Duodenal mucosa (tissue), 2 donors: ENCODE data around the gene IMPA2.

ENCODE experiments used
- H3K27ac ChIP-seq: one replicate; pipeline ENCODE4 v1.7.0; 2013; ENCODE audit warnings: low read depth, low read length
- H3K27me3 ChIP-seq, 2 donors: one replicate each; pipeline ENCODE4 v1.7.0; 2013; ENCODE audit warnings: low read length in 2 of 2, control low read depth in 1 of 2; ENCODE audit not compliant: insufficient read depth in 2 of 2, control insufficient read depth in 1 of 2
- H3K36me3 ChIP-seq, 2 donors: one replicate each; pipeline ENCODE4 v1.7.0; 2013; ENCODE audit warnings: low read length in 2 of 2, control low read depth in 1 of 2; ENCODE audit not compliant: insufficient read depth in 2 of 2, control insufficient read depth in 1 of 2
- H3K4me1 ChIP-seq, 2 donors: one replicate each; pipeline ENCODE4 v1.7.0; 2013; ENCODE audit warnings: low read length in 2 of 2, control low read depth in 1 of 2; ENCODE audit not compliant: insufficient read depth in 2 of 2, control insufficient read depth in 1 of 2
- H3K4me3 ChIP-seq, 2 donors: one replicate each; pipeline ENCODE4 v1.7.0; 2013; ENCODE audit warnings: low read length in 2 of 2, low read depth in 1 of 2
- H3K9ac ChIP-seq, 2 donors: one replicate each; pipeline ENCODE4 v1.7.0; 2013; ENCODE audit warnings: low read length in 2 of 2, low read depth in 1 of 2
- H3K9me3 ChIP-seq, 2 donors: one replicate each; pipeline ENCODE4 v1.7.0; 2013; ENCODE audit warnings: low read length in 2 of 2, control low read depth in 1 of 2; ENCODE audit not compliant: control insufficient read depth in 1 of 2

The IMPA2 gene

GRCh38 chr18:12056034-12056883, 75.0 kb downstream of the IMPA2 start:
- no peak overlapping the region for H3K27ac ChIP-seq
- no peak overlapping the region for H3K9ac ChIP-seq
- H3K4me3 ChIP-seq = no peak overlapping the region
- H3K27me3 ChIP-seq = no peaks in the 10 kb centered on the region
- no peaks in the 10 kb centered on the region for H3K9me3 ChIP-seq
- no peaks in the 10 kb centered on the region for H3K4me1 ChIP-seq
- no peaks in the 10 kb centered on the region for H3K36me3 ChIP-seq

- H3K36me3 ChIP-seq = no peaks in the 10 kb centered on the region
- no peak overlapping the region for H3K4me3 ChIP-seq
- H3K27ac ChIP-seq = no peak overlapping the region
- H3K9ac ChIP-seq = no peak overlapping the region
- H3K4me1 ChIP-seq = no peaks in the 10 kb centered on the region
- H3K9me3 ChIP-seq = no peaks in the 10 kb centered on the region
- H3K27me3 ChIP-seq = no peaks in the 10 kb centered on the region
Measured at GRCh38 chr18:12056884-12057402, 75.6 kb downstream of the IMPA2 start.

GRCh38 chr18:12057419-12058039, 76.2 kb downstream of the IMPA2 start:
- no peaks in the 10 kb centered on the region for H3K36me3 ChIP-seq
- no peak overlapping the region for H3K9ac ChIP-seq
- H3K4me1 ChIP-seq = no peaks in the 10 kb centered on the region

DNA sequence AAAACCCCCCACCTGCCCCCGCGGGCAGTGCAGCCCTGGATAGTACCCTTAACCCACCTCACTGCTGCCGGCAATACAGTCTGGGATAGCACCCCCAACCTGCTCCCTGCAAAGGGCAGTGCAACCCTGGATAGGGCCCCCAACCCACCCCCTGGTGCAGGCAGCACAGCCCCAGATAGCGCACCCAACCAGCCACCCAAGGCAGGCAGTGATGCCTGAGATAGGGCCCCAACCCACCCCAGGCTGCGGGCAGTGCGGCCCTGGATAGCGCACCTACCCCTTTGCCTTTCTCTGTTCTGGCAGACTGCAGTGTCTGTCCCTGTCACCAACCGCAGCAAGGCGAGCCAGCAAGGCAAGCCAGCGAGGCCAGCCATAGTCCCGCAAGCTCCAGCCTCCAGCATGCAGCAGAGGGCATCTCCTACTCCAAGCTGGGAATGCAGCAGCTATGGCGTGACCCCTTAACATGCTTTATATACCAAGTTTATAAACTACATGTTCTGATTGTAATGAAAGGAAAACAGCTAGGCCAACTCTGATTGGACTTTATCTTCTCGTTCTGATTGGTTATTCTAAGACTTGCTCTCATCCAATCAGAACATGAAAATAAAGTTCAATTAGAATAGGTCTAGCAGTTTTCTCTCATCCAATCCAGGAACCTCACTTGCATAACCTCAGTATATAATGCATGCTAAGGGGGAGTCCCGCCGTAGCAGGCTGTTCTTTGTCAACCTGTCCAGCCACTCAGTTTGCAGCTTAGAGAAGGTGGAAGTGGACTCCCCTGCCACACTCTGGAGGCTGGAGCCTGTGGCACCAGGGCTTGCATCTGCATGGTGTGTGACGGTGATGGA, 78.3 kb downstream of the IMPA2 start:
- Histone ChIP-seq H3K9me3 (no peaks in the 10 kb centered on the region), H3K27ac (no peak overlapping the region), H3K9ac (no peak overlapping the region), H3K4me3 (peak overlapping the region in 1 of 2 donors; percentile 16), H3K27me3 (no peaks in the 10 kb centered on the region), H3K4me1 (no peaks in the 10 kb centered on the region), H3K36me3 (no peaks in the 10 kb centered on the region)

More at GRCh38 chr18:12057419-12058039, 76.2 kb downstream of the IMPA2 start:
- no peaks in the 10 kb centered on the region for H3K9me3 ChIP-seq
- H3K27me3 ChIP-seq = no peaks in the 10 kb centered on the region
- no peak overlapping the region for H3K27ac ChIP-seq
- no peak overlapping the region for H3K4me3 ChIP-seq

DNA sequence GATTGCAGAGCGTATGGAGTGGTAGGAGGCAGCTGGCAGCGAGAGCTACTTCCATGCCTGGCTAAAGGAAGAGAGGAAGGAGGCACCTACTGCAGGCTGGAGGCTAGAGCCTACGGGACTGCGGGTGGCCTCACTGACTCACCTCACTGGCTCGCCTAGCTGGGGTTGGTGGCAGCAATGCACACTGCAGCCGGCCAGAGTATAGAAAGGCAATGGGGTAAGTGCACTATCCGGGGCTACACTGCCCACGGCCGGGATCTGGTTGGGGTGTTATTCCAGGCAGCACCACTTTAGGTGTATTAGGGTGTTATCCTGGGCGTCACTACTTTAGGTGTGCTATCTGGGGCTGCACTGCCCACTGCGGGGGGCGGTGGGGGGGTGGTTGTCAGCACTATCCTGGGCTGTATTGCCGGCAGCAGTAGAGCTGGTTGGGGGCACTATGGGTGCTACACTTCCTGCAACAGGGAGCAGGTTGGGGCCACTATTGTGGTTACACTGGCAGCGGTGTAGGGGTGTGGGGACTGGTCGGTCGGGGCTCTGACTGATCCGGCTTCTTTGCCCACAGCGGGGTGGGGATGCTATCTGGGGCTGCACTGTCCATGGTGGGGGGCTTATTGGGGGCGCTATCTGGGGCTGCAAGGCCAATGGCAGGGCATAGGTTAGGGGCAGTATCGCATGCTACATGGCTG, 79.0 kb downstream of the IMPA2 start:
- Histone ChIP-seq H3K36me3 (no peaks in the 10 kb centered on the region), H3K9me3 (no peaks in the 10 kb centered on the region), H3K9ac (no peak overlapping the region), H3K4me3 (no peak overlapping the region), H3K27me3 (no peaks in the 10 kb centered on the region), H3K4me1 (no peaks in the 10 kb centered on the region), H3K27ac (no peak overlapping the region)

DNA sequence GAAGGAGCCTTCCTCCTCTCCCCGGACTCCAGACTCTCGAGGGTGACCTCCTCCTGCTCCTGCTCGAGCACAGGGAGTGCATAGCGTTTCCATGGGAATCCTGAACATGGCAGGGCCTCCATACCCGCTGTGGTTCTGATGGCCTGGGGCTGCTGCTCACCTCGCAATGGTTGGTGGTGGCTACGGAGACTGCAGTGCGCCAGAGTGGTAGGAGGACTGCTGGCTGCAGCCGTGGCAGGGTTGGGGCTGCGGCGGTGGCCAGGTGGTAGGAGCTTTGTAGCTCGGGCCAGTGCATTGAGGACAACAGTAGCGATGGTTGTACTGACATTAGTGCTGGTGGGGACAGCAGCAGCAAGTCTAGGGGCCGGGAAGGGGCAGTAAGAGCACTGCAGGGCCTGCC, 80.4 kb downstream of the IMPA2 start:
- Histone ChIP-seq H3K27ac (no peak overlapping the region), H3K4me1 (no peaks in the 10 kb centered on the region), H3K9me3 (no peaks in the 10 kb centered on the region), H3K9ac (no peak overlapping the region), H3K27me3 (no peaks in the 10 kb centered on the region), H3K36me3 (no peaks in the 10 kb centered on the region), H3K4me3 (no peak overlapping the region)

- Histone ChIP-seq H3K9me3 (no peaks in the 10 kb centered on the region), H3K4me3 (no peak overlapping the region), H3K36me3 (no peaks in the 10 kb centered on the region), H3K9ac (no peak overlapping the region), H3K4me1 (no peaks in the 10 kb centered on the region), H3K27ac (no peak overlapping the region), H3K27me3 (no peaks in the 10 kb centered on the region)
Measured at GRCh38 chr18:12062974-12063373, 81.7 kb downstream of the IMPA2 start.

DNA sequence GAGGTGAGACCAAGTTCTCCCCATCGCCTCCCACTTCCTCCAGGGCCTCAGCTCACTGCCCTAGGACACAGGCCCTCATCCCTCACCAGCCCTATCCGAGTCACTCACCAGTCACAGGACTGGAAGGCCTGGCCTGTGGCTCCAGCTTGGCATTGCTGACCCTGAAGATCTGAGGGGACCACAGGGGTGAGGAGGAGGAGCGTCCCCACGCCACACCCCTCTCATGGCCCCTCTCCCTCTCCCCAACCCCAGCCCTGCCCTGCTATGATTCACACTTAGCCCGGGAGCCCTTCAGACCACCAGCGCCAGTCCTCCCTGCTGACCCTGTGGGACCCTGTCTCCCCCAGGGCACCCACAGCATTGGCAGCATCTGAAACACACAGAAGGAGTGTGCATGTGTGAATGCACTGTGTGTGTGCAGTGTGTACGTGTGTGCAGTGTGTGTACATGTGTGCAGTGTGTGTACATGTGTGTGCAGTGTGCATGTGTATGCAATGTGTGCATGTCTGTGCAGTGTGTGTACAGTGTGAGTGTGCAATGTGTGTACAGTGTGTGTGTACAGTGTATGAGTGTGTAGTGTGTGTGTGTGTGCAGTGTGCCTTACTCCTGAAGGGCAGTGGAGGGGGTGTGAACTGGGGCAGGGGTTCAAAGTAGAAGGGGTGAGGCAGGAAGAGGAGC, 82.9 kb downstream of the IMPA2 start:
- no peaks in the 10 kb centered on the region for H3K27me3 ChIP-seq
- H3K4me3 ChIP-seq = no peak overlapping the region
- H3K9ac ChIP-seq = no peak overlapping the region
- no peaks in the 10 kb centered on the region for H3K36me3 ChIP-seq
- H3K4me1 ChIP-seq = no peaks in the 10 kb centered on the region
- H3K9me3 ChIP-seq = no peaks in the 10 kb centered on the region
- no peak overlapping the region for H3K27ac ChIP-seq

DNA sequence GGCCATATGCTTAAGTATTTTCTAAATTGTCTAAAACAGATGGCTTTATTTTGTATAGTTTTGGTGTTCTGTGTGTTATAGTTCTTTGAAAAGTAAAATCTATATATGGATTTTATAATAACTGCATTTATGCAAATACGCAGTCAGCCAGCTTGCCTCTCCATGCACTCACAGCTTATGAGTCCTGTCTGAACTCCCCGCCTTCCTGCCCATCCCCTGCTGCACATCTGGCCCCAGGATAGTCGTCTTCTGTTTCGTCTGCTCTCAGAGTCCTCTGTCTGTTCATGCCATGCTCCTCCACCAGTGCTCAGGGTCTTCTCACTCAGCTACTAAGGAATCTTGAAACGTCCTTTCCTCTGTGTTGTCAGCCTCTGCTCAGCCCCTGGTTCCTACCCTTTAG, 84.1 kb downstream of the IMPA2 start:
- no peaks in the 10 kb centered on the region for H3K27me3 ChIP-seq
- H3K4me3 ChIP-seq = no peak overlapping the region
- H3K36me3 ChIP-seq = no peaks in the 10 kb centered on the region
- H3K27ac ChIP-seq = no peak overlapping the region
- H3K4me1 ChIP-seq = no peaks in the 10 kb centered on the region
- H3K9me3 ChIP-seq = no peaks in the 10 kb centered on the region
- no peak overlapping the region for H3K9ac ChIP-seq
